ENCODE measurements around the gene LPP. TPM values are rescaled to one million over a fixed set of nuclear protein-coding genes. Genes with fewer than 3 reads are reported as not detected.

The LPP gene
- total RNA-seq, 1 experiment from 2014 or later: 148 TPM

DNA sequence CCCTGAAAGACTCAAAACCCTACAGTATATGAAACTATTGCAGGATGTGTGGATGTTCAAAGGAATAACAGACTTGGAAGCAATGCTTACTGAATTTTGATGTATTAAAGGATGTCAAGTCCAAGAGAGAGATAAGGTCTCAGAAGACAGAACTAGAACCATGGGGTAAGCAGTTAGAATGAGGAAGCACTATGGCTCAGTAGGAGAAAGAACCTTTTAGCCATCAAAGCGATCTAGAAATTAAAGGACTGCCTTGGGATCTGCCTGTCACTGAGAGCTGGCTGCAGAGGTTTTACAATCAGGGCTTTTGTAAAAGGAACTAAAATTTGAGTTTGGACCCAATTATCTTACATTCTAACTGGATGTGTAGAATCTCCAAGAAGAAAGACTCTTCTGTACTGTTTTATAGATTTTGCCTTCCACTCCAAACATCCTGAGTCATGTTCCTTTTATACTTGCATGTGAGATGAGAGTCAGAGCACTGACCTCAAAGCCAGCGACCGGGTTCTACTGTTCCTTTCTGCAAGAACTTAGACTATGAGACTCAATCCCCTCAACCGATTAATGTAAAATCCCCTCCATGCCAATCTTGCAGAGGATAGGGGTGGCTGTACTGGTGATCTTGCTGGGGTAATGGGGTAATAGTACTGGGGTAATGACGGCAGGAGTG lies 605.5 kb downstream of the LPP start:
- H3K4me3 ChIP-seq: no peak overlapping the region
- H3F3A ChIP-seq (ENCODE audit: insufficient read depth, low read depth): no peaks in the 10 kb centered on the region
- no peak overlapping the region for H3K27ac ChIP-seq
- no peak overlapping the region for H3K4me2 ChIP-seq
- BruUV-seq (replicated peaks): no TSS peak
- DNase-seq: no peak
- TF ChIP-seq CTCF (conservative IDR thresholded peaks at IDR 0.05) (no peak), EZH2 (IDR thresholded peaks at IDR 0.05; ENCODE audit: low read depth) (no peak)
- no peaks in the 10 kb centered on the region for H3K4me1 ChIP-seq (replicated peaks; ENCODE audit: insufficient read depth)
- H3K36me3 ChIP-seq (ENCODE audit: low read depth): no peaks in the 10 kb centered on the region
- ChIA-PET POLR2A (ENCODE audit: unreplicated experiment) (interaction anchor here (0.7 kb wide), 2 partner anchors 376 to 1204 kb away, joined by 5 to 14 read pairs; no protein-coding TSS in a partner anchor), CTCF (no interaction called here)
- no peaks in the 10 kb centered on the region for H3K9me3 ChIP-seq (ENCODE audit: insufficient read depth, low read depth)
- no peak overlapping the region for H2AFZ ChIP-seq
- no peaks in the 10 kb centered on the region for H3K9me2 ChIP-seq (ENCODE audit: insufficient read depth)
- intact Hi-C loops (cut with micrococcal nuclease; ENCODE audit: unreplicated experiment): loop anchor here (10.0 kb wide), 1 partner anchor 1015 kb away; the partner anchor contains the start of gene BCL6
- no peaks in the 10 kb centered on the region for H3K79me2 ChIP-seq (ENCODE audit: low read depth)
- H4K20me1 ChIP-seq (ENCODE audit: insufficient read depth): no peaks in the 10 kb centered on the region
- no peaks in the 10 kb centered on the region for H3K27me3 ChIP-seq (ENCODE audit: insufficient read depth, low read depth)

DNA sequence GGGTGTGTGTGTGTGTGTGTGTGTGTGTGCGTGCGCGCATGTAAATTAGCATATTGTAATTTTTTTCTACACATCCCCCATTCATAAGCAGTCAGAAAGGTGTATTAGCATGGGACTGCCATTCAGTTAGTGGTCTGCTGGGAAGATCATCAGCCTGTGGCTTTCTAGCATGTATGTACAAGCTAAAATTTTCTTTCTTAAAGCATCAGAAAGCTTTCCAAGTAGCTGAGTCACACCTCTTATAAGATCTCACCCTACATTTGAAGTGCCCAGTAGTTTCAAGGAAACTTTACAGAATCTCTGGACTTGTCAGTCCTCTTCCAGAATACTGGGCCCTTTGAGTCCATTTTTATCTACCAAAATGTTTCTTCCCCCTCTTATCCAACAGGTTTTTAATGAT lies 606.5 kb downstream of the LPP start:
- Histone ChIP-seq H4K20me1 (ENCODE audit: insufficient read depth) (no peaks in the 10 kb centered on the region), H3F3A (ENCODE audit: insufficient read depth, low read depth) (no peaks in the 10 kb centered on the region), H3K27me3 (ENCODE audit: insufficient read depth, low read depth) (no peaks in the 10 kb centered on the region), H3K4me1 (replicated peaks; ENCODE audit: insufficient read depth) (no peaks in the 10 kb centered on the region), H3K36me3 (ENCODE audit: low read depth) (no peaks in the 10 kb centered on the region), H3K4me2 (no peak overlapping the region), H3K9me2 (ENCODE audit: insufficient read depth) (no peaks in the 10 kb centered on the region), H2AFZ (no peak overlapping the region), H3K27ac (no peak overlapping the region), H3K79me2 (ENCODE audit: low read depth) (no peaks in the 10 kb centered on the region), H3K4me3 (no peak overlapping the region), H3K9me3 (ENCODE audit: insufficient read depth, low read depth) (no peaks in the 10 kb centered on the region)
- no TSS peak for BruUV-seq (replicated peaks)
- no peak for TF ChIP-seq CTCF (conservative IDR thresholded peaks at IDR 0.05)
- no peak for TF ChIP-seq EZH2 (IDR thresholded peaks at IDR 0.05; ENCODE audit: low read depth)
- no peak for DNase-seq
- ChIA-PET POLR2A (ENCODE audit: unreplicated experiment) (interaction anchor here (0.5 kb wide), 1 partner anchor 120 kb away, joined by 3 read pairs; no protein-coding TSS in a partner anchor), CTCF (interaction anchor here (0.6 kb wide), 1 partner anchor 82 kb away, joined by 3 read pairs; no protein-coding TSS in a partner anchor)
- intact Hi-C loops (cut with micrococcal nuclease; ENCODE audit: unreplicated experiment): no loop called here

GRCh38 chr3:188761439-188761838 lies 607.5 kb downstream of the LPP start:
- POLR2A ChIA-PET (ENCODE audit: unreplicated experiment): interaction anchor here (0.6 kb wide), 1 partner anchor 21 kb away, joined by 3 read pairs; no protein-coding TSS in a partner anchor
- Histone ChIP-seq H3K4me2 (no peak overlapping the region), H3K36me3 (ENCODE audit: low read depth) (no peaks in the 10 kb centered on the region), H3K27me3 (ENCODE audit: insufficient read depth, low read depth) (no peaks in the 10 kb centered on the region), H3K9me3 (ENCODE audit: insufficient read depth, low read depth) (no peaks in the 10 kb centered on the region), H3K27ac (no peak overlapping the region), H3K4me3 (no peak overlapping the region), H4K20me1 (ENCODE audit: insufficient read depth) (no peaks in the 10 kb centered on the region), H2AFZ (no peak overlapping the region), H3K79me2 (ENCODE audit: low read depth) (no peaks in the 10 kb centered on the region), H3K4me1 (replicated peaks; ENCODE audit: insufficient read depth) (no peaks in the 10 kb centered on the region), H3F3A (ENCODE audit: insufficient read depth, low read depth) (no peaks in the 10 kb centered on the region), H3K9me2 (ENCODE audit: insufficient read depth) (no peaks in the 10 kb centered on the region)
- intact Hi-C loops (cut with micrococcal nuclease; ENCODE audit: unreplicated experiment): no loop called here
- no peak for DNase-seq
- TF ChIP-seq EZH2 (IDR thresholded peaks at IDR 0.05; ENCODE audit: low read depth) (no peak), CTCF (conservative IDR thresholded peaks at IDR 0.05) (no peak)
- BruUV-seq (replicated peaks): no TSS peak
- CTCF ChIA-PET: no interaction called here

All from PC-9 (cell line).